K562 (cell line): ENCODE results near the gene SH3BP5. TPM values are rescaled to one million over a fixed set of nuclear protein-coding genes. Genes with fewer than 3 reads are reported as not detected.

Experiments
- ATAC-seq: fragments of 200-7000 bp; cut with Tn5 transposase; 3 replicates; pipeline ENCODE4 v1.9.1; 2020; ENCODE audit warnings: moderate library complexity
- BruUV-seq: library from RNA; stranded (reverse); fragments of 400-500 nt; replicated peaks from 2 replicates; lab custom pipeline; 2021; lab: Mats Ljungman, UMichigan
- CTCF ChIA-PET: fragments of 300-600 bp; formaldehyde crosslinking; extraction: SDS; loops from one replicate; lab custom pipeline; 2021; ENCODE audit warnings: low intra/inter-chr PET ratio; lab: Yijun Ruan, JAX
- POLR2A ChIA-PET: fragments of 300-600, 350-650 bp; sonication (Branson Sonifier 250); formaldehyde crosslinking; extraction: SDS; loops from one replicate; lab custom pipeline; 2021; ENCODE audit warnings: antibody characterized with exemption, inconsistent platforms; lab: Yijun Ruan, JAX
- DNase-seq, 4 experiments: peaks; one replicate each; pipeline versions ENCODE4 v3.0.0 to v3.0.0-alpha.2; 2011 to 2018; ENCODE audit warnings: low spot score in 3 of 4, mixed read lengths in 3 of 4; ENCODE audit errors: extremely low read depth in 1 of 4
- FAIRE-seq: peaks from 2 replicates; lab custom pipeline; 2011; peaks lifted over from hg19 to GRCh38; lab: Jason Lieb, UNC
- H2AFZ ChIP-seq: 2 replicates; pipeline ENCODE4 v1.6.0; 2011; ENCODE audit warnings: low read depth, low read length, control low read depth, inconsistent platforms
- H3K27ac ChIP-seq: fragments of 200-600 bp; 3 replicates; pipeline ENCODE4 v1.8.0; 2011; ENCODE audit warnings: low read depth, mild to moderate bottlenecking, control low read depth, inconsistent platforms, low read length, moderate library complexity, mixed read lengths; ENCODE audit errors: extremely low read depth
- H3K27me3 ChIP-seq, 2 experiments: fragments of 300-600 bp in 1 of 2; 2 replicates in 1 of 2; 3 replicates in 1 of 2; pipeline versions ENCODE4 v1.6.0 to v1.8.0; 2011; ENCODE audit warnings: inconsistent platforms in 2 of 2, low read length in 2 of 2, mild to moderate bottlenecking in 1 of 2, mixed read lengths in 1 of 2, moderate library complexity in 1 of 2; ENCODE audit not compliant: control insufficient read depth in 2 of 2, insufficient read depth in 2 of 2
- H3K36me3 ChIP-seq: fragments of 300-600 bp; 3 replicates; pipeline ENCODE4 v1.8.0; 2011; ENCODE audit warnings: mild to moderate bottlenecking, low read length, inconsistent platforms; ENCODE audit not compliant: control insufficient read depth, insufficient read depth
- H3K4me1 ChIP-seq, 2 experiments: fragments of 200-600 bp in 1 of 2; replicated peaks in 1 of 2; 2 replicates in 1 of 2; 3 replicates in 1 of 2; pipeline versions ENCODE4 v1.5.1 to v1.8.0; 2011; ENCODE audit warnings: inconsistent platforms in 2 of 2, low read length in 2 of 2, mild to moderate bottlenecking in 1 of 2, mixed read lengths in 1 of 2, moderate library complexity in 1 of 2; ENCODE audit not compliant: control insufficient read depth in 2 of 2, insufficient read depth in 2 of 2
- H3K4me2 ChIP-seq: 2 replicates; pipeline ENCODE4 v1.6.1; 2011; ENCODE audit warnings: low read length, control low read depth, inconsistent platforms, mixed read lengths; ENCODE audit not compliant: insufficient read depth
- H3K4me3 ChIP-seq: fragments of 200-600 bp; sonication (generic), shearing (Covaris generic); 2 replicates; pipeline ENCODE4 v1.5.1; 2016; ENCODE audit warnings: control low read depth, inconsistent platforms
- H3K79me2 ChIP-seq: fragments of 200-600 bp; 3 replicates; pipeline ENCODE4 v1.8.0; 2011; ENCODE audit warnings: low read length, inconsistent platforms; ENCODE audit not compliant: control insufficient read depth, insufficient read depth
- H3K9ac ChIP-seq, 2 experiments: 2 replicates each; pipeline versions ENCODE4 v1.6.0 to v1.6.1; 2011; ENCODE audit warnings: low read depth in 2 of 2, low read length in 2 of 2, control low read depth in 1 of 2, inconsistent platforms in 1 of 2, mild to moderate bottlenecking in 1 of 2, mixed read lengths in 1 of 2; ENCODE audit not compliant: insufficient read depth in 1 of 2
- H3K9me1 ChIP-seq: one replicate; pipeline ENCODE4 v1.6.0; 2011; ENCODE audit warnings: inconsistent platforms, mild to moderate bottlenecking, low read length, moderate library complexity; ENCODE audit not compliant: control insufficient read depth, insufficient read depth
- H3K9me3 ChIP-seq: replicated peaks from 2 replicates; pipeline ENCODE4 v1.5.1; 2011; ENCODE audit warnings: low read depth, low read length, inconsistent platforms; ENCODE audit not compliant: control insufficient read depth, insufficient read depth
- H4K20me1 ChIP-seq: replicated peaks from 2 replicates; pipeline ENCODE4 v1.6.1; 2011; ENCODE audit warnings: low read length, inconsistent platforms, mixed read lengths; ENCODE audit not compliant: control insufficient read depth, insufficient read depth
- BHLHE40 ChIP-seq: IDR thresholded peaks from 2 replicates; pipeline ENCODE4 v1.6.1; 2011; ENCODE audit warnings: low read length, improper control_type of control experiment
- EGR1 ChIP-seq: fragments of 450-650 bp; conservative IDR thresholded peaks from 2 replicates; pipeline ENCODE4 v1.6.1; 2017; ENCODE audit warnings: mild to moderate bottlenecking
- FOXJ2 ChIP-seq: fragments of 200-800 bp; sonication (Bioruptor generic); IDR thresholded peaks from 2 replicates; pipeline ENCODE4 v1.6.1; 2016; ENCODE audit warnings: missing genetic modification characterization, missing compliant biosample characterization
- FOXJ3 ChIP-seq: sonication (generic); formaldehyde crosslinking; IDR thresholded peaks from 2 replicates; pipeline ENCODE4 v1.4.0; 2020; ENCODE audit warnings: mild to moderate bottlenecking, missing genetic modification reagents
- GABPA ChIP-seq: fragments of 200-800 bp; sonication (Bioruptor generic); conservative IDR thresholded peaks from 2 replicates; pipeline ENCODE4 v1.6.1; 2016; ENCODE audit warnings: low read depth, missing genetic modification characterization, missing compliant biosample characterization
- HLTF ChIP-seq: fragments of 450-650 bp; IDR thresholded peaks from 2 replicates; pipeline ENCODE4 v1.6.1; 2016
- KDM5B ChIP-seq: fragments of 200-600 bp; sonication (generic); IDR thresholded peaks from 2 replicates; pipeline ENCODE4 v1.6.1; 2012; ENCODE audit warnings: low read depth, mild to moderate bottlenecking, moderate library complexity, low read length, control low read depth, inconsistent platforms; ENCODE audit not compliant: insufficient replicate concordance
- POLR2B ChIP-seq: fragments of 450-650 bp; IDR thresholded peaks from 2 replicates; pipeline ENCODE4 v1.6.1; 2018; ENCODE audit warnings: low read depth; ENCODE audit not compliant: partially characterized antibody
- ZNF830 ChIP-seq: fragments of 250-450 bp; sonication (Bioruptor Pico); IDR thresholded peaks from 2 replicates; pipeline ENCODE4 v1.5.0; 2021; ENCODE audit warnings: mild to moderate bottlenecking
- WGBS: fragments of 100-300 bp; shearing (Covaris generic); methylation state at CpG from one replicate; pipeline ENCODE4 v1.1.6; 2016; ENCODE audit warnings: low coverage, mixed read lengths; ENCODE audit not compliant: insufficient coverage; ENCODE audit errors: missing lambda C conversion rate; 5-methylcytosine and 5-hydroxymethylcytosine counted together
- in situ Hi-C: fragments of 300-500 bp; cut with MboI; formaldehyde crosslinking; loops from 4 replicates; pipeline ENCODE4 v1.15.0; 2018; ENCODE audit warnings: inconsistent platforms, mixed read lengths
- intact Hi-C: fragments of 100-400 bp; cut with micrococcal nuclease; formaldehyde crosslinking; loops from 2 replicates; pipeline ENCODE4 v1.14.2; 2022
- polyA plus RNA-seq, 8 experiments: library from polyadenylated mRNA; depleted of rRNA in 4 of 8; stranded (reverse) in 5 of 8; unstranded in 3 of 8; fragments of >200 nt; fragmentation: Nextera tagmentation in 2 of 8; fragmentation: Illumina TruSeq in 1 of 8; extraction: Ambion mirVana in 2 of 8; extraction: Trizol in 1 of 8; gene quantifications; 2 replicates each; pipeline versions ENCODE4 v1.2.1 to v1.2.3, GENCODE V29; 2011 to 2014; ENCODE audit warnings: inconsistent platforms in 1 of 8, missing spikeins in 1 of 8
- total RNA-seq, 7 experiments: library from RNA; depleted of rRNA in 6 of 7; stranded (reverse); fragments of >200 nt in 6 of 7; fragmentation: Illumina TruSeq in 2 of 7; extraction: Trizol in 2 of 7; gene quantifications; 2 replicates each; pipeline versions ENCODE4 v1.2.1 to v1.2.3, GENCODE V29; 2011 to 2021; ENCODE audit warnings: low replicate concordance in 1 of 7
- TF ChIP-seq, protein P1 (sequence below): fragments of 200-600 bp; sonication (generic); IDR thresholded peaks from one replicate; pipeline ENCODE4 v1.6.1; 2012; ENCODE audit warnings: mild to moderate bottlenecking, low read depth, low read length, inconsistent platforms

SH3BP5 gene
- total and polyA plus RNA-seq, 9 of the 15 experiments (the other 6 are each of a cell fraction or from before 2014, with no cell fraction given): 2.9 to 29.0 (median 14.9) TPM

DNA sequence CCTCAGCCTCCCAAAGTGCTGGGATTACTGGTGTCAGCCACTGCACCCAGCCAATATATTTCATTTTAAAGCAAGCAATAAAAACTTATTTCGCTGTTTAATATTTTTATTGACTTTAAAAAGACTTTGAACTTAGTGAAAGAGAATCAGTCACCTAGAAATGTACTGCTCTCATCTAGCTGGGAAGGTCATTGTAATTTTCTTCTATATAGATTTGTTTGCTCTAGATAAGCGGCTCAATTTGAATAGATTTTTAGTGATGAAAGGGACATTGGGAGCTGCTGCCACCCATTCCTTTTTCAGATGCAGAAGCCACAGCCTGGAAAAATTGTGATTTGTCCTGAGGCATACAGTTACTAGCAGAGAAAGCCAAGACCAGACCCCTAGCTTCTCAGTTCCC, 86.2 kb downstream of the SH3BP5 start:
- FAIRE-seq: no peak

More for the DNA sequence above, 86.2 kb downstream of the SH3BP5 start:
- in situ Hi-C loops: no loop called here
- 98% methylated on average over 2 of the region's 2 CpGs for WGBS
- no peak overlapping the region for H3K4me2 ChIP-seq
- ChIA-PET POLR2A (interaction anchor here (0.5 to 0.8 kb wide), 2 partner anchors 11 to 19 kb away, joined by 3 to 4 read pairs; no protein-coding TSS in a partner anchor), CTCF (no interaction called here)
- H3K9me3 ChIP-seq: no peaks in the 10 kb centered on the region
- no peak overlapping the region for H3K9ac ChIP-seq
- no peak overlapping the region for H3K27ac ChIP-seq
- ATAC-seq: no peak
- H2AFZ ChIP-seq: no peak overlapping the region
- no peaks in the 10 kb centered on the region for H3K27me3 ChIP-seq
- peaks cover 88% of the 10 kb centered on the region for H3K36me3 ChIP-seq
- BruUV-seq: no TSS peak
- TF ChIP-seq FOXJ2 (tag) (no peak), BHLHE40 (no peak), ZNF830 (no peak), HLTF (no peak), POLR2B (no peak), FOXJ3 (no peak), GABPA (no peak), KDM5B (no peak), EGR1 (no peak)
- TF ChIP-seq, protein P1, sequence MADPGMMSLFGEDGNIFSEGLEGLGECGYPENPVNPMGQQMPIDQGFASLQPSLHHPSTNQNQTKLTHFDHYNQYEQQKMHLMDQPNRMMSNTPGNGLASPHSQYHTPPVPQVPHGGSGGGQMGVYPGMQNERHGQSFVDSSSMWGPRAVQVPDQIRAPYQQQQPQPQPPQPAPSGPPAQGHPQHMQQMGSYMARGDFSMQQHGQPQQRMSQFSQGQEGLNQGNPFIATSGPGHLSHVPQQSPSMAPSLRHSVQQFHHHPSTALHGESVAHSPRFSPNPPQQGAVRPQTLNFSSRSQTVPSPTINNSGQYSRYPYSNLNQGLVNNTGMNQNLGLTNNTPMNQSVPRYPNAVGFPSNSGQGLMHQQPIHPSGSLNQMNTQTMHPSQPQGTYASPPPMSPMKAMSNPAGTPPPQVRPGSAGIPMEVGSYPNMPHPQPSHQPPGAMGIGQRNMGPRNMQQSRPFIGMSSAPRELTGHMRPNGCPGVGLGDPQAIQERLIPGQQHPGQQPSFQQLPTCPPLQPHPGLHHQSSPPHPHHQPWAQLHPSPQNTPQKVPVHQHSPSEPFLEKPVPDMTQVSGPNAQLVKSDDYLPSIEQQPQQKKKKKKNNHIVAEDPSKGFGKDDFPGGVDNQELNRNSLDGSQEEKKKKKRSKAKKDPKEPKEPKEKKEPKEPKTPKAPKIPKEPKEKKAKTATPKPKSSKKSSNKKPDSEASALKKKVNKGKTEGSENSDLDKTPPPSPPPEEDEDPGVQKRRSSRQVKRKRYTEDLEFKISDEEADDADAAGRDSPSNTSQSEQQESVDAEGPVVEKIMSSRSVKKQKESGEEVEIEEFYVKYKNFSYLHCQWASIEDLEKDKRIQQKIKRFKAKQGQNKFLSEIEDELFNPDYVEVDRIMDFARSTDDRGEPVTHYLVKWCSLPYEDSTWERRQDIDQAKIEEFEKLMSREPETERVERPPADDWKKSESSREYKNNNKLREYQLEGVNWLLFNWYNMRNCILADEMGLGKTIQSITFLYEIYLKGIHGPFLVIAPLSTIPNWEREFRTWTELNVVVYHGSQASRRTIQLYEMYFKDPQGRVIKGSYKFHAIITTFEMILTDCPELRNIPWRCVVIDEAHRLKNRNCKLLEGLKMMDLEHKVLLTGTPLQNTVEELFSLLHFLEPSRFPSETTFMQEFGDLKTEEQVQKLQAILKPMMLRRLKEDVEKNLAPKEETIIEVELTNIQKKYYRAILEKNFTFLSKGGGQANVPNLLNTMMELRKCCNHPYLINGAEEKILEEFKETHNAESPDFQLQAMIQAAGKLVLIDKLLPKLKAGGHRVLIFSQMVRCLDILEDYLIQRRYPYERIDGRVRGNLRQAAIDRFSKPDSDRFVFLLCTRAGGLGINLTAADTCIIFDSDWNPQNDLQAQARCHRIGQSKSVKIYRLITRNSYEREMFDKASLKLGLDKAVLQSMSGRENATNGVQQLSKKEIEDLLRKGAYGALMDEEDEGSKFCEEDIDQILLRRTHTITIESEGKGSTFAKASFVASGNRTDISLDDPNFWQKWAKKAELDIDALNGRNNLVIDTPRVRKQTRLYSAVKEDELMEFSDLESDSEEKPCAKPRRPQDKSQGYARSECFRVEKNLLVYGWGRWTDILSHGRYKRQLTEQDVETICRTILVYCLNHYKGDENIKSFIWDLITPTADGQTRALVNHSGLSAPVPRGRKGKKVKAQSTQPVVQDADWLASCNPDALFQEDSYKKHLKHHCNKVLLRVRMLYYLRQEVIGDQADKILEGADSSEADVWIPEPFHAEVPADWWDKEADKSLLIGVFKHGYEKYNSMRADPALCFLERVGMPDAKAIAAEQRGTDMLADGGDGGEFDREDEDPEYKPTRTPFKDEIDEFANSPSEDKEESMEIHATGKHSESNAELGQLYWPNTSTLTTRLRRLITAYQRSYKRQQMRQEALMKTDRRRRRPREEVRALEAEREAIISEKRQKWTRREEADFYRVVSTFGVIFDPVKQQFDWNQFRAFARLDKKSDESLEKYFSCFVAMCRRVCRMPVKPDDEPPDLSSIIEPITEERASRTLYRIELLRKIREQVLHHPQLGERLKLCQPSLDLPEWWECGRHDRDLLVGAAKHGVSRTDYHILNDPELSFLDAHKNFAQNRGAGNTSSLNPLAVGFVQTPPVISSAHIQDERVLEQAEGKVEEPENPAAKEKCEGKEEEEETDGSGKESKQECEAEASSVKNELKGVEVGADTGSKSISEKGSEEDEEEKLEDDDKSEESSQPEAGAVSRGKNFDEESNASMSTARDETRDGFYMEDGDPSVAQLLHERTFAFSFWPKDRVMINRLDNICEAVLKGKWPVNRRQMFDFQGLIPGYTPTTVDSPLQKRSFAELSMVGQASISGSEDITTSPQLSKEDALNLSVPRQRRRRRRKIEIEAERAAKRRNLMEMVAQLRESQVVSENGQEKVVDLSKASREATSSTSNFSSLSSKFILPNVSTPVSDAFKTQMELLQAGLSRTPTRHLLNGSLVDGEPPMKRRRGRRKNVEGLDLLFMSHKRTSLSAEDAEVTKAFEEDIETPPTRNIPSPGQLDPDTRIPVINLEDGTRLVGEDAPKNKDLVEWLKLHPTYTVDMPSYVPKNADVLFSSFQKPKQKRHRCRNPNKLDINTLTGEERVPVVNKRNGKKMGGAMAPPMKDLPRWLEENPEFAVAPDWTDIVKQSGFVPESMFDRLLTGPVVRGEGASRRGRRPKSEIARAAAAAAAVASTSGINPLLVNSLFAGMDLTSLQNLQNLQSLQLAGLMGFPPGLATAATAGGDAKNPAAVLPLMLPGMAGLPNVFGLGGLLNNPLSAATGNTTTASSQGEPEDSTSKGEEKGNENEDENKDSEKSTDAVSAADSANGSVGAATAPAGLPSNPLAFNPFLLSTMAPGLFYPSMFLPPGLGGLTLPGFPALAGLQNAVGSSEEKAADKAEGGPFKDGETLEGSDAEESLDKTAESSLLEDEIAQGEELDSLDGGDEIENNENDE: no peak
- TF ChIP-seq, all 486 proteins: peak for 0
- Histone ChIP-seq H3K4me1 (no peaks in the 10 kb centered on the region), H3K4me3 (no peak overlapping the region), H3K9me1 (no peaks in the 10 kb centered on the region), H4K20me1 (no peaks in the 10 kb centered on the region), H3K79me2 (no peaks in the 10 kb centered on the region)
- no peak for DNase-seq
- intact Hi-C loops: no loop called here
